ENCODE measurements around the gene TAF11L13.
"Not testable (repeated sequence)": the region's sequence is repeated elsewhere in the genome, so short reads cannot be mapped to it uniquely, and the experiment has no call there.

TAF11L13 gene

DNA sequence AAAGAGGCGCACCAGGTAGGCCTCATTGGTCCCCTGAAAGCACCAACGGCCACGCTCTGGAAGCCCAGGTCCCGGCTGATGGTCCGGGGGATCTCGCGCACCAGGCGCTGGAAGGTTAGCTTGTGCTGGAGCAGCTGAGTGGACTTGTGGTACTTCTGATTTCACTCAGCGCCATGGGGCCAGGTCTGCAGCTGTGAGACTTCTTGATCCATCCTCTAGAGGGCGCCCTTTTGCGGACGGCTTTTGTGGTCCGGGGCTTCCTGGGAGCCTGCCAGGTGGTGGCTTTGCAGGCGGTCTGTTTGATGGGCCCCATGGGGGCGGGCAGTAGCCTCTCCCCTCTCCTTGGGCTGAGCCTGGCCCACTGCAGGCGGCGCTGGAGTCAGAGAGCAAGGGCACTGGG lies 11.3 kb upstream of the TAF11L13 start:
- Histone ChIP-seq H3K79me2 (ENCODE audit: control insufficient read depth, insufficient read depth, low read length, unreplicated experiment) (no peaks in the 10 kb centered on the region), H3K27me3 (ENCODE audit: insufficient read depth, low read length) (no peaks in the 10 kb centered on the region), H3K27ac (ENCODE audit: low read depth, low read length) (no peak overlapping the region), H3K36me3 (ENCODE audit: insufficient read depth, low read length) (no peaks in the 10 kb centered on the region), H3K4me3 (ENCODE audit: low read depth, low read length) (no peak overlapping the region), H2AFZ (ENCODE audit: low read length, unreplicated experiment) (no peak overlapping the region), H3K4me1 (ENCODE audit: control insufficient read depth, insufficient read depth, low read length, unreplicated experiment) (no peaks in the 10 kb centered on the region)

DNA sequence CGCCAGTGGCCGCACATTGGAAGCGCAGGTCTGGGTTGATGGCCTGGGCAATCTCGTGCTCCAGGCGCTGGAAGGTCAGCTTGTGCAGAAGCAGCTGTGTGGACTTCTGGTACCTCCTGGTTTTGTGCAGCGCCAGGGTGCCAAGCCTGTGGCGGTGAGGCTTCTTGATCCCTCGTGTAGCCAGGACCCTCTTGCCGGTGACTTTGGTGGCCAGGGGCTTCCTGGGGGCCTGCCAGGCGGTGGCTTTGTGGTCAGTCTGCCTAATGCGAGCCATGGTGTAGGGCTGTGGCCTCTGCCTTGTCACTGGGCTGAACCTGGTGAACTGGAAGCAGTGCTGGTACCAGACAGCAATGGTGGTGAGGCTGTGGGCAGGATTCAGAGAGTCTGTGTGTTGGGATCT lies 6.2 kb upstream of the TAF11L13 start:
- H3K4me1 ChIP-seq (ENCODE audit: control insufficient read depth, insufficient read depth, low read length, unreplicated experiment), result no peaks in the 10 kb centered on the region
- no peaks in the 10 kb centered on the region for H3K36me3 ChIP-seq (ENCODE audit: insufficient read depth, low read length)
- no peaks in the 10 kb centered on the region for H3K79me2 ChIP-seq (ENCODE audit: control insufficient read depth, insufficient read depth, low read length, unreplicated experiment)
- H3K27me3 ChIP-seq (ENCODE audit: insufficient read depth, low read length), result no peaks in the 10 kb centered on the region
- no peak overlapping the region for H2AFZ ChIP-seq (ENCODE audit: low read length, unreplicated experiment)
- no peak overlapping the region for H3K4me3 ChIP-seq (ENCODE audit: low read depth, low read length)
- H3K27ac ChIP-seq (ENCODE audit: low read depth, low read length), result no peak overlapping the region

DNA sequence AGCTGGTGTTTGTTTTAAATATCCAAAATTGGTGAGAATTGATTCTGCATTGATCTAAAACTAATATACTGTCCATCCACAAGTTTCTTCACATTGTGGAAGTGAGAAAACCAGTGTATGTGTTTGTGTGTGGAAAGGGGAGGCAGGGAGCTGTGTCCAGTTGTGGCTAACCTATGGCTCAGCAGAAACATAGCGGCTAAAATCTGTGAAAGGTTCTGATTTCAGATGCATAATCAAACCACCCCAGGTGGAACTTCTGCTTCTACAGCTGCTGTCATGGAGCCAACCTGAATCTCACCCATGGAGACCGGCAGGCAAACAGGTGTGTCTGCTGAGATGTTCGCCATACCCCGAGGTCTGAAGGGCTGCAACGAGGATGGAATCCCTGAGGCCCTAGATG lies 2.3 kb downstream of the TAF11L13 start, which contains the start of gene TAF11L14:
TSS of gene TAF11L14 (plus strand) at position 301 of the 400 bp plus-strand sequence.
- H3K4me1 ChIP-seq (ENCODE audit: control insufficient read depth, insufficient read depth, low read length, unreplicated experiment), result no peaks in the 10 kb centered on the region
- H3K79me2 ChIP-seq (ENCODE audit: control insufficient read depth, insufficient read depth, low read length, unreplicated experiment), result no peaks in the 10 kb centered on the region
- no peak within 1 kb of the TSS for H3K27ac ChIP-seq (ENCODE audit: low read depth, low read length)
- no peak within 1 kb of the TSS for H3K4me3 ChIP-seq (ENCODE audit: low read depth, low read length)
- H3K27me3 ChIP-seq (ENCODE audit: insufficient read depth, low read length), result no peaks in the 10 kb centered on the region
- H3K36me3 ChIP-seq (ENCODE audit: insufficient read depth, low read length), result no peaks in the 10 kb centered on the region
- H2AFZ ChIP-seq (ENCODE audit: low read length, unreplicated experiment), result no peak within 1 kb of the TSS

DNA sequence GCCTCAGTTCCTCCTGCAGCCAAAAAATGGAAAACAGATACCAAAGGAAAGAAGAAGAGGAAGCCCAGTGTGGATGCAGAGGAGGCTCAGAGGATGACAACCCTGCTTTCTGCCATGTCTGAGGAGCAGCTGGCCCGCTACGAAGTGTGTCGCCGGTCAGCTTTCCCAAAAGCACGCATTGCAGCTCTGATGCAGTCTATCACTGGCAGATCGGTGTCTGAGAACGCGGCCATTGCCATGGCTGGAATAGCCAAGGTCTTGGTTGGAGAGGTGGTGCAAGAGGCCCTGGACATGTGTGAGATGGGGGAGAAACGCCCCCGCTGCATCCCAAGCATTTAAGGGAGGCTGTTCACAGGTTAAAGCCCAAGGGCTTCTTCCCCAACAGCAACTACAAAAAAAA lies 17.3 kb downstream of the TAF11L13 start:
- H3K27ac ChIP-seq (ENCODE audit: low read depth, low read length); H3K79me2 ChIP-seq (ENCODE audit: control insufficient read depth, insufficient read depth, low read length, unreplicated experiment); H3K27me3 ChIP-seq (ENCODE audit: insufficient read depth, low read length); H3K4me1 ChIP-seq (ENCODE audit: control insufficient read depth, insufficient read depth, low read length, unreplicated experiment); H3K36me3 ChIP-seq (ENCODE audit: insufficient read depth, low read length); H2AFZ ChIP-seq (ENCODE audit: low read length, unreplicated experiment); H3K4me3 ChIP-seq (ENCODE audit: low read depth, low read length): not testable (repeated sequence)

DNA sequence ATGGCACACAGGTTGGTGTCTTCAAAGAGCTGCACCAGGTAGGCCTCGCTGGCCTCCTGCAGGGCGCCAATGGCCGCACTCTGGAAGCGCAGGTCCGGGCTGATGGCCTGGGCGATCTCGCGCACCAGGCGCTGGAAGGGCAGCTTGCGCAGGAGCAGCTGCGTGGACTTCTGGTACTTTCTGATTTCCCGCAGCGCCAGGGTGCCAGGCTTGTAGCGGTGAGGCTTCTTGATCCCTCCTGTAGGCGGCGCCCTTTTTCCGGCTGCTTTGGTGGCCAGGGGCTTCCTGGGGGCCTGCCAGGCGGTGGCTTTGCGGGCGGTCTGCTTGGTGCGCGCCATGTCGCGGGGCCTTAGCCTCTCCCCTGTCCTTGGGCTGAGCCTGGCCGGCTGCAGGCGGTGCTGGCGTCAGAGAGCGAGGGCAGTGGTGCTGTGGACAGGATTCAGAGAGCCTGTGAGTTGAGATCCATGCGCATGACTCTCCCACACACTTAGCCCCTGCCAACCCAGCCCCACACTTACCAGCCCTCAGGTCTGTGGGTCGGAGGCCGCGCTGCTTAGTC lies 23.4 kb downstream of the TAF11L13 start:
- H2AFZ ChIP-seq (ENCODE audit: low read length, unreplicated experiment); H3K4me3 ChIP-seq (ENCODE audit: low read depth, low read length); H3K27ac ChIP-seq (ENCODE audit: low read depth, low read length): not testable (repeated sequence)

DNA sequence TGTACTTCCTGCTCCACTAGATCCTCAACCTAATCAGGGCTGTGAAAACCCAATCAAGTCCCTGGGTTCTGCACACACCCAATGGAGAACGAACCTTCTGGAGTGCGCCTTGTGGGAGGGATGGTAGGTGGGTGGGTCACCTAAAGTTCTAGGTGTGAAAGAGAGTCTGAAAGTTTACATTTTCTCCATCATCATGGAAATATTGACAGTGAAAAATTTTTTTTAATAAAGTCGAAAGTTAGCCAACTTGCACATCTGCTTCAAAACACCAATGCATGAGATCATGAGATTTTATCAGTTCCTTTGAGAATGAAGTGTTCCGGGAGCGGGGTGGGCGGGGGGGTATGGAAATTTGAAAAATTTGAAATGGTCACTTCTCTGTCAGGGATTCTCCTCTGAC lies 24.0 kb downstream of the TAF11L13 start:
- H3K27ac ChIP-seq (ENCODE audit: low read depth, low read length), result no peak overlapping the region
- no peak overlapping the region for H3K4me3 ChIP-seq (ENCODE audit: low read depth, low read length)
- no peak overlapping the region for H2AFZ ChIP-seq (ENCODE audit: low read length, unreplicated experiment)
- no peaks in the 10 kb centered on the region for H3K4me1 ChIP-seq (ENCODE audit: control insufficient read depth, insufficient read depth, low read length, unreplicated experiment)
- no peaks in the 10 kb centered on the region for H3K79me2 ChIP-seq (ENCODE audit: control insufficient read depth, insufficient read depth, low read length, unreplicated experiment)
- H3K27me3 ChIP-seq (ENCODE audit: insufficient read depth, low read length), result no peaks in the 10 kb centered on the region
- H3K36me3 ChIP-seq (ENCODE audit: insufficient read depth, low read length), result no peaks in the 10 kb centered on the region

More for the DNA sequence above, 23.4 kb downstream of the TAF11L13 start:
- not testable (repeated sequence) for H3K27me3 ChIP-seq (ENCODE audit: insufficient read depth, low read length); H3K36me3 ChIP-seq (ENCODE audit: insufficient read depth, low read length); H3K4me1 ChIP-seq (ENCODE audit: control insufficient read depth, insufficient read depth, low read length, unreplicated experiment); H3K79me2 ChIP-seq (ENCODE audit: control insufficient read depth, insufficient read depth, low read length, unreplicated experiment)

DNA sequence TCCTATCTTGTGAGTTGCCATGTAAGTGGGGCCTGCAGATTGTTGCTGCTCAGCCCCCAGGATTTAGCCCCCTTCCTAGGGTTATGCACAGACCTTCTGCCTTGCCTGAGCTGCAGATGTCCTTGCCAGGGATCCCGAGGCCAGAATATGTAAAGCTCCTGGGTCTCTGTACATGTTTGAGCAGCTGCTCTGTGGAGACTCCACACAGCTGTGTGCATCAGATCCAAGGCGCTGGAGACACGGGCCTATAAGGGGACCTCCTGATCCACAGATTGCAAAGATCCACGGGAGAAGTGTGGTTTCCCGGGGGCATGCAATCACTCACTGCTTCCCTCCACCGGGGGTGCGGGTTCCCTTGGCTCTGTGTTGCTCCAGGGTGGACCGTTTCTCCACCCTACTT lies 31.3 kb downstream of the TAF11L13 start:
- Histone ChIP-seq H3K79me2 (ENCODE audit: control insufficient read depth, insufficient read depth, low read length, unreplicated experiment) (no peaks in the 10 kb centered on the region), H3K4me3 (ENCODE audit: low read depth, low read length) (no peak overlapping the region), H3K36me3 (ENCODE audit: insufficient read depth, low read length) (no peaks in the 10 kb centered on the region), H3K27me3 (ENCODE audit: insufficient read depth, low read length) (no peaks in the 10 kb centered on the region), H3K4me1 (ENCODE audit: control insufficient read depth, insufficient read depth, low read length, unreplicated experiment) (no peaks in the 10 kb centered on the region), H2AFZ (ENCODE audit: low read length, unreplicated experiment) (no peak overlapping the region), H3K27ac (ENCODE audit: low read depth, low read length) (no peak overlapping the region)

DNA sequence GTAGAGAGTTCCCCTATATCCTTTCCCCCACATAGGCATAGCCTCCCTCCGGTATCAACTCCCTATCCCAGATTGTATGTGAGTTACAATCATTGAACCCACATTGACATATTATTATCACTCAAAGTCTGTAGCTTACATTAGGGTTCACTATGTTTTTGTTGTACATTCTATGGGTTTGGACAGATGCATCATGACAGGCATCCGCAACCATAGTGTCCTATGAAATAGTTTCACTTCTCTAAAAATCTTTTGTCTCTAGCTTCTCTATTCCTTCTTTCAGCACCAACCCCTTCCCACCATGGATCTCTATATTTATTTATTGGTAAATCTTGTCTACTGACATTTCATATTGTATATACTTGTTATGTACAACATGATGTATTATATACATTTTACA lies 33.9 kb downstream of the TAF11L13 start:
- Histone ChIP-seq H3K27me3 (ENCODE audit: insufficient read depth, low read length) (no peaks in the 10 kb centered on the region), H3K4me1 (ENCODE audit: control insufficient read depth, insufficient read depth, low read length, unreplicated experiment) (no peaks in the 10 kb centered on the region)

DNA sequence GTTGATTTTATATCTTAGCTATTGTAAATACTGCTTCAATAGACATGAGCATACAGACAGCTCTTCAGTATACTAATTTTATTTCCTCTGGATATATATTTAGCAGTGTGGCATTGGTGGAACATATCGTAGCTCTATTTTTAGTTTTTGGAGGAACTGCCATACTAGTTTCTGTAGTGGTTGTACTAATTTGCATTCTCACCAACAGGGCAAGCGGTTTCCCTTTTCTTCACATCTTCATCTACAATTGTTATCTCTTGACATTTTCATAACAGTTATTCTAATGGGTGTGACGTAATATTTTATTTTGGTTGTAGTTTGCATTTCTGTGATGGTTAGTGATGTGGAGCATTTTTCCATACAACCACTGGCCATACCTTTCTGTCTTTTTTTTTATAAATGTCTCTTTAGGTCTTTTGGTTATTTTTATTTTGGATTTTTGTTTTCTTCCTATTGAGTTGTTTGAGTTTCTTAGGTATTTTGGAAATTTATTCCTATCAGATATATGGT lies 34.9 kb downstream of the TAF11L13 start:
- no peaks in the 10 kb centered on the region for H3K79me2 ChIP-seq (ENCODE audit: control insufficient read depth, insufficient read depth, low read length, unreplicated experiment)
- H2AFZ ChIP-seq (ENCODE audit: low read length, unreplicated experiment), result no peak overlapping the region
- H3K27ac ChIP-seq (ENCODE audit: low read depth, low read length), result no peak overlapping the region
- H3K4me1 ChIP-seq (ENCODE audit: control insufficient read depth, insufficient read depth, low read length, unreplicated experiment), result no peaks in the 10 kb centered on the region
- H3K27me3 ChIP-seq (ENCODE audit: insufficient read depth, low read length), result no peaks in the 10 kb centered on the region
- H3K4me3 ChIP-seq (ENCODE audit: low read depth, low read length), result no peak overlapping the region
- no peaks in the 10 kb centered on the region for H3K36me3 ChIP-seq (ENCODE audit: insufficient read depth, low read length)

More for the DNA sequence above, 33.9 kb downstream of the TAF11L13 start:
- H3K79me2 ChIP-seq (ENCODE audit: control insufficient read depth, insufficient read depth, low read length, unreplicated experiment), result no peaks in the 10 kb centered on the region
- H3K27ac ChIP-seq (ENCODE audit: low read depth, low read length), result no peak overlapping the region
- no peaks in the 10 kb centered on the region for H3K36me3 ChIP-seq (ENCODE audit: insufficient read depth, low read length)
- no peak overlapping the region for H3K4me3 ChIP-seq (ENCODE audit: low read depth, low read length)
- no peak overlapping the region for H2AFZ ChIP-seq (ENCODE audit: low read length, unreplicated experiment)

DNA sequence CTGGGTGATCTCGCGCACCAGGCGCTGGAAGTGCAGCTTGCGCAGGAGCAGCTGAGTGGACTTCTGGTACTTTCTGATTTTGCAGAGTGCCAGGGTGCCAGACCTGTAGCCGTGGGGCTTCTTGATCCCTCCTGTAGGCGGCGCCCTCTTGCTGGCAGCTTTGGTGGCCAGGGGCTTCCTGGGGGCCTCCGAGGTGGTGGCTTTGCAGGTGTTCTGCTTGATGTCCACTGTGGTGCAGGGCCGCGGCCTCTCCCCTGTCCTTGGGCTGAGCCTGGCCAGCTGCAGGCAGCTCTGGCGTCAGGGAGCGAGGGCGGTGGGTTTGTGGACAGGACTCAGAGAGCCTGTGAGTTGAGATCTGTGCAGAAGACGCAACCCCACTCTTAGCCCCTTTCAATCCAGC lies 38.5 kb downstream of the TAF11L13 start:
- no peaks in the 10 kb centered on the region for H3K79me2 ChIP-seq (ENCODE audit: control insufficient read depth, insufficient read depth, low read length, unreplicated experiment)
- no peaks in the 10 kb centered on the region for H3K36me3 ChIP-seq (ENCODE audit: insufficient read depth, low read length)
- no peaks in the 10 kb centered on the region for H3K27me3 ChIP-seq (ENCODE audit: insufficient read depth, low read length)
- H3K27ac ChIP-seq (ENCODE audit: low read depth, low read length), result no peak overlapping the region
- no peaks in the 10 kb centered on the region for H3K4me1 ChIP-seq (ENCODE audit: control insufficient read depth, insufficient read depth, low read length, unreplicated experiment)
- no peak overlapping the region for H3K4me3 ChIP-seq (ENCODE audit: low read depth, low read length)
- no peak overlapping the region for H2AFZ ChIP-seq (ENCODE audit: low read length, unreplicated experiment)

DNA sequence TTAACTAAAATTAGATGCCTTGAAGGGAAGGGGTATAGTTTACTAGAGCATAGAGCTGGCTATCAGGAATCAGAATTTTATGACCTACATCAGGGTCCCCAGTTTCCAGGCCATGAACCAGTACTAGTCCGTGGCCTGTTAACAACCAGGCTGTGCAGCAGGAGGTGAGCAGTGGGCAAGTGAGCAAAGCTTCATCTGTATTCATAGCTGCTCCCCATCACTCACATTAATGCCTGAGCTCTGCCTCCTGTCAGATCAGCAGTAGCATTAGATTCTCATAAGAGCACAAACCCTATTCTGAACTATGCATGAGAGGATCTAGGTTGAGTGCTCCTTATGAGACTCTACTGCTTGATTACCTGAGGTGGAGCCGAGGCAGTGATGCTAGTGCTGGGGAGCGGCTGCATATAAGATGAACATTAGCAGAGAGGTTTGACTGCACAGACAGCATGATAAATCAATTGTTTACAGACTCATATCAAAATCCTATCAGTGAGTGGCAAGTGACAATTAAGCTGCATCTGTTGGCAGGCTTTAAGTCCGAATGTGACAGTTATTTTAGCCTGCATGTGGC lies 47.0 kb downstream of the TAF11L13 start:
- Histone ChIP-seq H3K36me3 (ENCODE audit: insufficient read depth, low read length) (no peaks in the 10 kb centered on the region), H3K27ac (ENCODE audit: low read depth, low read length) (no peak overlapping the region), H3K4me3 (ENCODE audit: low read depth, low read length) (no peak overlapping the region)

More for the DNA sequence above, 47.0 kb downstream of the TAF11L13 start:
- Histone ChIP-seq H3K4me1 (ENCODE audit: control insufficient read depth, insufficient read depth, low read length, unreplicated experiment) (no peaks in the 10 kb centered on the region), H3K27me3 (ENCODE audit: insufficient read depth, low read length) (no peaks in the 10 kb centered on the region), H2AFZ (ENCODE audit: low read length, unreplicated experiment) (no peak overlapping the region), H3K79me2 (ENCODE audit: control insufficient read depth, insufficient read depth, low read length, unreplicated experiment) (no peaks in the 10 kb centered on the region)

Data from ACC112 (cell line).